Nephron (organoid): ENCODE measurements around the gene CLK4.

Source experiments
- H3K27ac Mint-ChIP-seq, 3 experiments: 2 replicates each; pipeline ENCODE4 v1.8.0; 2020; ENCODE audit warnings: mixed read lengths in 3 of 3, mild to moderate bottlenecking in 2 of 3, moderate library complexity in 1 of 3
- H3K27me3 Mint-ChIP-seq: 2 replicates; pipeline ENCODE4 v1.8.0; 2021; ENCODE audit warnings: low read depth, mild to moderate bottlenecking, moderate library complexity, mixed read lengths
- H3K36me3 Mint-ChIP-seq: 2 replicates; pipeline ENCODE4 v1.8.0; 2020; ENCODE audit warnings: low read depth, mixed read lengths
- H3K4me1 Mint-ChIP-seq: 2 replicates; pipeline ENCODE4 v1.8.0; 2020; ENCODE audit warnings: mixed read lengths
- H3K4me3 Mint-ChIP-seq, 3 experiments: 2 replicates each; pipeline ENCODE4 v1.8.0; 2020; ENCODE audit warnings: mild to moderate bottlenecking in 3 of 3, mixed read lengths in 3 of 3, moderate library complexity in 2 of 3
- H3K9me3 Mint-ChIP-seq: 2 replicates; pipeline ENCODE4 v1.8.0; 2020; ENCODE audit warnings: mixed read lengths
- CTCF ChIP-seq, 3 experiments: fragments of 200-600 bp; sonication (generic); IDR thresholded peaks; one replicate each; pipeline ENCODE4 v1.5.0; 2021; ENCODE audit warnings: antibody characterized with exemption in 3 of 3; ENCODE audit not compliant: unreplicated experiment in 3 of 3

The CLK4 gene

GRCh38 chr5:178664141-178664540 is 37.3 kb upstream of the CLK4 start:
- H3K4me3 Mint-ChIP-seq, result no peak overlapping the region
- no peak overlapping the region for H3K27ac Mint-ChIP-seq
- H3K36me3 Mint-ChIP-seq, result no peaks in the 10 kb centered on the region
- TF ChIP-seq CTCF (IDR thresholded peaks at IDR 0.05; ENCODE audit: unreplicated experiment in 3 of 3), result no peak
- no peaks in the 10 kb centered on the region for H3K4me1 Mint-ChIP-seq
- H3K9me3 Mint-ChIP-seq, result peaks cover 31% of the 10 kb centered on the region
- peaks cover 4% of the 10 kb centered on the region for H3K27me3 Mint-ChIP-seq

GRCh38 chr5:178662541-178662860 is 35.7 kb upstream of the CLK4 start:
- no peak for TF ChIP-seq CTCF (IDR thresholded peaks at IDR 0.05; ENCODE audit: unreplicated experiment in 3 of 3)
- peaks cover 4% of the 10 kb centered on the region for H3K27me3 Mint-ChIP-seq
- H3K4me1 Mint-ChIP-seq, result no peaks in the 10 kb centered on the region
- no peaks in the 10 kb centered on the region for H3K36me3 Mint-ChIP-seq
- no peak overlapping the region for H3K4me3 Mint-ChIP-seq
- H3K9me3 Mint-ChIP-seq, result peaks cover 23% of the 10 kb centered on the region
- no peak overlapping the region for H3K27ac Mint-ChIP-seq

GRCh38 chr5:178661836-178662540 is 35.1 kb upstream of the CLK4 start:
- H3K27me3 Mint-ChIP-seq, result peaks cover 9% of the 10 kb centered on the region
- peaks cover 19% of the 10 kb centered on the region for H3K9me3 Mint-ChIP-seq
- H3K4me3 Mint-ChIP-seq, result no peak overlapping the region
- H3K4me1 Mint-ChIP-seq, result no peaks in the 10 kb centered on the region
- no peak overlapping the region for H3K27ac Mint-ChIP-seq
- no peak for TF ChIP-seq CTCF (IDR thresholded peaks at IDR 0.05; ENCODE audit: unreplicated experiment in 3 of 3)
- no peaks in the 10 kb centered on the region for H3K36me3 Mint-ChIP-seq

- no peak for TF ChIP-seq CTCF (IDR thresholded peaks at IDR 0.05; ENCODE audit: unreplicated experiment in 3 of 3)
- no peaks in the 10 kb centered on the region for H3K27me3 Mint-ChIP-seq
- H3K4me1 Mint-ChIP-seq, result no peaks in the 10 kb centered on the region
- peaks cover 27% of the 10 kb centered on the region for H3K9me3 Mint-ChIP-seq
- no peak overlapping the region for H3K4me3 Mint-ChIP-seq
- H3K27ac Mint-ChIP-seq, result peak overlapping the region in 1 of 3 experiments; percentile 33
- H3K36me3 Mint-ChIP-seq, result no peaks in the 10 kb centered on the region
These were observed 24.4 kb upstream of the CLK4 start for GRCh38 chr5:178651046-178651810.

GRCh38 chr5:178650214-178650613 is 23.4 kb upstream of the CLK4 start:
- no peaks in the 10 kb centered on the region for H3K36me3 Mint-ChIP-seq
- H3K27me3 Mint-ChIP-seq, result no peaks in the 10 kb centered on the region
- no peaks in the 10 kb centered on the region for H3K4me1 Mint-ChIP-seq
- no peak for TF ChIP-seq CTCF (IDR thresholded peaks at IDR 0.05; ENCODE audit: unreplicated experiment in 3 of 3)
- H3K9me3 Mint-ChIP-seq, result peaks cover 22% of the 10 kb centered on the region
- no peak overlapping the region for H3K27ac Mint-ChIP-seq
- no peak overlapping the region for H3K4me3 Mint-ChIP-seq

- no peak overlapping the region for H3K27ac Mint-ChIP-seq
- TF ChIP-seq CTCF (IDR thresholded peaks at IDR 0.05; ENCODE audit: unreplicated experiment in 3 of 3), result no peak
- H3K36me3 Mint-ChIP-seq, result no peaks in the 10 kb centered on the region
These were observed 22.7 kb upstream of the CLK4 start for GRCh38 chr5:178649580-178649979.

More at GRCh38 chr5:178649580-178649979, 22.7 kb upstream of the CLK4 start:
- Mint-ChIP-seq H3K4me3 (no peak overlapping the region), H3K27me3 (no peaks in the 10 kb centered on the region), H3K4me1 (no peaks in the 10 kb centered on the region), H3K9me3 (peaks cover 22% of the 10 kb centered on the region)
